WTC11 (cell line): ENCODE data around the gene CACNA1A.

Source experiments
- NR3C1 ChIP-seq: sonication (generic); formaldehyde crosslinking; conservative IDR thresholded peaks from 2 replicates; pipeline ENCODE4 v1.8.1; 2023; ENCODE audit warnings: low read depth, mild to moderate bottlenecking, missing genetic modification reagents
- SMAD3 ChIP-seq: sonication (generic); formaldehyde crosslinking; IDR thresholded peaks from 2 replicates; pipeline ENCODE4 v1.8.0; 2022; ENCODE audit warnings: missing genetic modification reagents, mild to moderate bottlenecking, borderline replicate concordance
- TF ChIP-seq, protein P1 (sequence below): sonication (generic); formaldehyde crosslinking; IDR thresholded peaks from 2 replicates; pipeline ENCODE4 v1.8.1; 2023; ENCODE audit warnings: mild to moderate bottlenecking, missing genetic modification reagents
- TF ChIP-seq, protein P2 (sequence below): fragments of 200-600 bp; IDR thresholded peaks from 2 replicates; pipeline ENCODE4 v1.8.0; 2022; ENCODE audit warnings: antibody characterized with exemption
- TF ChIP-seq, protein P3 (sequence below): sonication (generic); formaldehyde crosslinking; IDR thresholded peaks from 2 replicates; pipeline ENCODE4 v1.8.1; 2023; ENCODE audit warnings: mild to moderate bottlenecking, missing genetic modification reagents, moderate library complexity

DNA sequence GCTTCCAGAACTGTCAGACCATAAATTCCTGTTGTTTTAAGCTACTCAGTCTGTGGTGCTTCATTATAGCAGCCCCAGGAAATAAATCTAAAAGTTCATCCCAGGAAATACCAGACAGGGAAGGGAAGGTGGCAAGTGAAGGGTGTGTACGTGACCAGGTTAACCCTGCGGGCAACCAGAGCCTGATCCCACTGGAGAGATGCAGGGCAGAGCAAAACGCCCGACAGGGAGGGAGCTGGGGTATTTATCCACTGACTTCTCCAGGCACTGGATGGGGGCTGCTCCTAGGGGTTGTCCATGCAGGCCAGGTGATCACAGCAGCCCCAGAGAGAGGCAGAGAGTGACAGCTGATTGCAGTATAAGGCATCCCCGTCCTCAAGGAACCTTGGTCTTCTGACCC, 150.9 kb downstream of the CACNA1A start:
- TF ChIP-seq, protein P1, sequence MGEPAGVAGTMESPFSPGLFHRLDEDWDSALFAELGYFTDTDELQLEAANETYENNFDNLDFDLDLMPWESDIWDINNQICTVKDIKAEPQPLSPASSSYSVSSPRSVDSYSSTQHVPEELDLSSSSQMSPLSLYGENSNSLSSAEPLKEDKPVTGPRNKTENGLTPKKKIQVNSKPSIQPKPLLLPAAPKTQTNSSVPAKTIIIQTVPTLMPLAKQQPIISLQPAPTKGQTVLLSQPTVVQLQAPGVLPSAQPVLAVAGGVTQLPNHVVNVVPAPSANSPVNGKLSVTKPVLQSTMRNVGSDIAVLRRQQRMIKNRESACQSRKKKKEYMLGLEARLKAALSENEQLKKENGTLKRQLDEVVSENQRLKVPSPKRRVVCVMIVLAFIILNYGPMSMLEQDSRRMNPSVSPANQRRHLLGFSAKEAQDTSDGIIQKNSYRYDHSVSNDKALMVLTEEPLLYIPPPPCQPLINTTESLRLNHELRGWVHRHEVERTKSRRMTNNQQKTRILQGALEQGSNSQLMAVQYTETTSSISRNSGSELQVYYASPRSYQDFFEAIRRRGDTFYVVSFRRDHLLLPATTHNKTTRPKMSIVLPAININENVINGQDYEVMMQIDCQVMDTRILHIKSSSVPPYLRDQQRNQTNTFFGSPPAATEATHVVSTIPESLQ (CRISPR knock-in tag), result no peak
- TF ChIP-seq, protein P2, sequence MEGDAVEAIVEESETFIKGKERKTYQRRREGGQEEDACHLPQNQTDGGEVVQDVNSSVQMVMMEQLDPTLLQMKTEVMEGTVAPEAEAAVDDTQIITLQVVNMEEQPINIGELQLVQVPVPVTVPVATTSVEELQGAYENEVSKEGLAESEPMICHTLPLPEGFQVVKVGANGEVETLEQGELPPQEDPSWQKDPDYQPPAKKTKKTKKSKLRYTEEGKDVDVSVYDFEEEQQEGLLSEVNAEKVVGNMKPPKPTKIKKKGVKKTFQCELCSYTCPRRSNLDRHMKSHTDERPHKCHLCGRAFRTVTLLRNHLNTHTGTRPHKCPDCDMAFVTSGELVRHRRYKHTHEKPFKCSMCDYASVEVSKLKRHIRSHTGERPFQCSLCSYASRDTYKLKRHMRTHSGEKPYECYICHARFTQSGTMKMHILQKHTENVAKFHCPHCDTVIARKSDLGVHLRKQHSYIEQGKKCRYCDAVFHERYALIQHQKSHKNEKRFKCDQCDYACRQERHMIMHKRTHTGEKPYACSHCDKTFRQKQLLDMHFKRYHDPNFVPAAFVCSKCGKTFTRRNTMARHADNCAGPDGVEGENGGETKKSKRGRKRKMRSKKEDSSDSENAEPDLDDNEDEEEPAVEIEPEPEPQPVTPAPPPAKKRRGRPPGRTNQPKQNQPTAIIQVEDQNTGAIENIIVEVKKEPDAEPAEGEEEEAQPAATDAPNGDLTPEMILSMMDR, result no peak
- TF ChIP-seq NR3C1 (CRISPR knock-in tag) (no peak), SMAD3 (CRISPR knock-in tag) (no peak)
- TF ChIP-seq, protein P3, sequence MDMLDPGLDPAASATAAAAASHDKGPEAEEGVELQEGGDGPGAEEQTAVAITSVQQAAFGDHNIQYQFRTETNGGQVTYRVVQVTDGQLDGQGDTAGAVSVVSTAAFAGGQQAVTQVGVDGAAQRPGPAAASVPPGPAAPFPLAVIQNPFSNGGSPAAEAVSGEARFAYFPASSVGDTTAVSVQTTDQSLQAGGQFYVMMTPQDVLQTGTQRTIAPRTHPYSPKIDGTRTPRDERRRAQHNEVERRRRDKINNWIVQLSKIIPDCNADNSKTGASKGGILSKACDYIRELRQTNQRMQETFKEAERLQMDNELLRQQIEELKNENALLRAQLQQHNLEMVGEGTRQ, result no peak
